Measurements from ENCODE around the gene TRA2B.
"Not testable (repeated sequence)": the region's sequence is repeated elsewhere in the genome, so short reads cannot be mapped to it uniquely, and the experiment has no call there.

TRA2B gene

GRCh38 chr3:185910322-185911075 lies 27.3 kb downstream of the TRA2B start:
- H3K27me3 ChIP-seq (ENCODE audit: control insufficient read depth, insufficient read depth, low read length); H3K4me3 ChIP-seq (ENCODE audit: low read depth, low read length); H3K27ac ChIP-seq (ENCODE audit: low read depth, low read length); H3K9ac ChIP-seq (ENCODE audit: low read depth, low read length); H3K9me3 ChIP-seq (ENCODE audit: control insufficient read depth, insufficient read depth, low read length); H3K4me1 ChIP-seq (ENCODE audit: control insufficient read depth, insufficient read depth, low read length): not testable (repeated sequence)
- peaks cover 28% of the 10 kb centered on the region for H3K36me3 ChIP-seq (ENCODE audit: control insufficient read depth, insufficient read depth, low read length)

- not testable (repeated sequence) for H3K9ac ChIP-seq (ENCODE audit: low read depth, low read length); H3K4me3 ChIP-seq (ENCODE audit: low read depth, low read length); H3K4me1 ChIP-seq (ENCODE audit: control insufficient read depth, insufficient read depth, low read length); H3K9me3 ChIP-seq (ENCODE audit: control insufficient read depth, insufficient read depth, low read length); H3K27me3 ChIP-seq (ENCODE audit: control insufficient read depth, insufficient read depth, low read length); H3K27ac ChIP-seq (ENCODE audit: low read depth, low read length)
- H3K36me3 ChIP-seq (ENCODE audit: control insufficient read depth, insufficient read depth, low read length) = peaks cover 22% of the 10 kb centered on the region
Observed at GRCh38 chr3:185909913-185910312, 27.9 kb downstream of the TRA2B start.

- no peak overlapping the region for H3K27ac ChIP-seq (ENCODE audit: low read depth, low read length)
- no peak overlapping the region for H3K4me3 ChIP-seq (ENCODE audit: low read depth, low read length)
- H3K27me3 ChIP-seq (ENCODE audit: control insufficient read depth, insufficient read depth, low read length) = no peaks in the 10 kb centered on the region
- no peaks in the 10 kb centered on the region for H3K4me1 ChIP-seq (ENCODE audit: control insufficient read depth, insufficient read depth, low read length)
- no peaks in the 10 kb centered on the region for H3K36me3 ChIP-seq (ENCODE audit: control insufficient read depth, insufficient read depth, low read length)
- no peak overlapping the region for H3K9ac ChIP-seq (ENCODE audit: low read depth, low read length)
- H3K9me3 ChIP-seq (ENCODE audit: control insufficient read depth, insufficient read depth, low read length) = no peaks in the 10 kb centered on the region
Observed at GRCh38 chr3:185900228-185900627, 37.6 kb downstream of the TRA2B start.

- H3K4me3 ChIP-seq (ENCODE audit: low read depth, low read length) = no peak overlapping the region
- no peaks in the 10 kb centered on the region for H3K9me3 ChIP-seq (ENCODE audit: control insufficient read depth, insufficient read depth, low read length)
- H3K4me1 ChIP-seq (ENCODE audit: control insufficient read depth, insufficient read depth, low read length) = no peaks in the 10 kb centered on the region
- H3K9ac ChIP-seq (ENCODE audit: low read depth, low read length) = no peak overlapping the region
- no peaks in the 10 kb centered on the region for H3K36me3 ChIP-seq (ENCODE audit: control insufficient read depth, insufficient read depth, low read length)
- H3K27me3 ChIP-seq (ENCODE audit: control insufficient read depth, insufficient read depth, low read length) = no peaks in the 10 kb centered on the region
- no peak overlapping the region for H3K27ac ChIP-seq (ENCODE audit: low read depth, low read length)
Observed at GRCh38 chr3:185896636-185897035, 41.2 kb downstream of the TRA2B start.

GRCh38 chr3:185887066-185887465 lies 50.7 kb downstream of the TRA2B start:
- no peaks in the 10 kb centered on the region for H3K4me1 ChIP-seq (ENCODE audit: control insufficient read depth, insufficient read depth, low read length)
- H3K36me3 ChIP-seq (ENCODE audit: control insufficient read depth, insufficient read depth, low read length) = no peaks in the 10 kb centered on the region
- H3K9ac ChIP-seq (ENCODE audit: low read depth, low read length) = no peak overlapping the region
- no peak overlapping the region for H3K27ac ChIP-seq (ENCODE audit: low read depth, low read length)
- H3K4me3 ChIP-seq (ENCODE audit: low read depth, low read length) = no peak overlapping the region
- no peaks in the 10 kb centered on the region for H3K27me3 ChIP-seq (ENCODE audit: control insufficient read depth, insufficient read depth, low read length)
- no peaks in the 10 kb centered on the region for H3K9me3 ChIP-seq (ENCODE audit: control insufficient read depth, insufficient read depth, low read length)

- no peaks in the 10 kb centered on the region for H3K4me1 ChIP-seq (ENCODE audit: control insufficient read depth, insufficient read depth, low read length)
- H3K4me3 ChIP-seq (ENCODE audit: low read depth, low read length) = no peak overlapping the region
- H3K9me3 ChIP-seq (ENCODE audit: control insufficient read depth, insufficient read depth, low read length) = no peaks in the 10 kb centered on the region
- no peak overlapping the region for H3K27ac ChIP-seq (ENCODE audit: low read depth, low read length)
- no peaks in the 10 kb centered on the region for H3K36me3 ChIP-seq (ENCODE audit: control insufficient read depth, insufficient read depth, low read length)
- H3K27me3 ChIP-seq (ENCODE audit: control insufficient read depth, insufficient read depth, low read length) = no peaks in the 10 kb centered on the region
- H3K9ac ChIP-seq (ENCODE audit: low read depth, low read length) = no peak overlapping the region
Observed at GRCh38 chr3:185884641-185885040, 53.2 kb downstream of the TRA2B start.

GRCh38 chr3:185881926-185882325 lies 55.9 kb downstream of the TRA2B start:
- H3K9ac ChIP-seq (ENCODE audit: low read depth, low read length) = no peak overlapping the region
- H3K27ac ChIP-seq (ENCODE audit: low read depth, low read length) = no peak overlapping the region
- no peaks in the 10 kb centered on the region for H3K9me3 ChIP-seq (ENCODE audit: control insufficient read depth, insufficient read depth, low read length)
- no peak overlapping the region for H3K4me3 ChIP-seq (ENCODE audit: low read depth, low read length)
- no peaks in the 10 kb centered on the region for H3K36me3 ChIP-seq (ENCODE audit: control insufficient read depth, insufficient read depth, low read length)
- no peaks in the 10 kb centered on the region for H3K27me3 ChIP-seq (ENCODE audit: control insufficient read depth, insufficient read depth, low read length)
- no peaks in the 10 kb centered on the region for H3K4me1 ChIP-seq (ENCODE audit: control insufficient read depth, insufficient read depth, low read length)

GRCh38 chr3:185880600-185880999 lies 57.2 kb downstream of the TRA2B start:
- no peaks in the 10 kb centered on the region for H3K4me1 ChIP-seq (ENCODE audit: control insufficient read depth, insufficient read depth, low read length)
- H3K36me3 ChIP-seq (ENCODE audit: control insufficient read depth, insufficient read depth, low read length) = no peaks in the 10 kb centered on the region
- no peak overlapping the region for H3K27ac ChIP-seq (ENCODE audit: low read depth, low read length)
- H3K4me3 ChIP-seq (ENCODE audit: low read depth, low read length) = no peak overlapping the region
- no peak overlapping the region for H3K9ac ChIP-seq (ENCODE audit: low read depth, low read length)
- H3K27me3 ChIP-seq (ENCODE audit: control insufficient read depth, insufficient read depth, low read length) = no peaks in the 10 kb centered on the region
- H3K9me3 ChIP-seq (ENCODE audit: control insufficient read depth, insufficient read depth, low read length) = no peaks in the 10 kb centered on the region

GRCh38 chr3:185878920-185879319 lies 58.9 kb downstream of the TRA2B start:
- H3K27me3 ChIP-seq (ENCODE audit: control insufficient read depth, insufficient read depth, low read length) = no peaks in the 10 kb centered on the region
- H3K4me1 ChIP-seq (ENCODE audit: control insufficient read depth, insufficient read depth, low read length) = no peaks in the 10 kb centered on the region; the same call in 1 of the 2 replicates
- no peak overlapping the region for H3K9ac ChIP-seq (ENCODE audit: low read depth, low read length)

GRCh38 chr3:185874119-185874518 lies 63.7 kb downstream of the TRA2B start:
- Histone ChIP-seq H3K27ac (ENCODE audit: low read depth, low read length) (no peak overlapping the region), H3K4me3 (ENCODE audit: low read depth, low read length) (no peak overlapping the region), H3K36me3 (ENCODE audit: control insufficient read depth, insufficient read depth, low read length) (no peaks in the 10 kb centered on the region), H3K27me3 (ENCODE audit: control insufficient read depth, insufficient read depth, low read length) (no peaks in the 10 kb centered on the region), H3K4me1 (ENCODE audit: control insufficient read depth, insufficient read depth, low read length) (no peaks in the 10 kb centered on the region; the same call in 1 of the 2 replicates), H3K9ac (ENCODE audit: low read depth, low read length) (no peak overlapping the region), H3K9me3 (ENCODE audit: control insufficient read depth, insufficient read depth, low read length) (no peaks in the 10 kb centered on the region)

More at GRCh38 chr3:185878920-185879319, 58.9 kb downstream of the TRA2B start:
- Histone ChIP-seq H3K27ac (ENCODE audit: low read depth, low read length) (no peak overlapping the region), H3K4me3 (ENCODE audit: low read depth, low read length) (no peak overlapping the region), H3K36me3 (ENCODE audit: control insufficient read depth, insufficient read depth, low read length) (no peaks in the 10 kb centered on the region), H3K9me3 (ENCODE audit: control insufficient read depth, insufficient read depth, low read length) (no peaks in the 10 kb centered on the region)

- Histone ChIP-seq H3K27me3 (ENCODE audit: control insufficient read depth, insufficient read depth, low read length) (no peaks in the 10 kb centered on the region), H3K9me3 (ENCODE audit: control insufficient read depth, insufficient read depth, low read length) (no peaks in the 10 kb centered on the region), H3K9ac (ENCODE audit: low read depth, low read length) (no peak overlapping the region), H3K4me1 (ENCODE audit: control insufficient read depth, insufficient read depth, low read length) (0 out of 2 replicates have a peak, but pooled peaks cover 4% of the 10 kb centered on the region), H3K27ac (ENCODE audit: low read depth, low read length) (no peak overlapping the region), H3K36me3 (ENCODE audit: control insufficient read depth, insufficient read depth, low read length) (no peaks in the 10 kb centered on the region), H3K4me3 (ENCODE audit: low read depth, low read length) (no peak overlapping the region)
Observed at GRCh38 chr3:185867650-185868049, 70.2 kb downstream of the TRA2B start.
